Measurements from ENCODE around the gene FSHR. TPM values are rescaled to one million over a fixed set of nuclear protein-coding genes. Genes with fewer than 3 reads are reported as not detected.

The FSHR gene
- total and polyA plus RNA-seq, 2 experiments from 2014 or later = not detected

- Histone ChIP-seq H3K4me3 (no peak overlapping the region), H3K36me3 (ENCODE audit: insufficient read depth) (no peaks in the 10 kb centered on the region), H3K4me2 (no peak overlapping the region), H3K27me3 (ENCODE audit: insufficient read depth) (no peaks in the 10 kb centered on the region), H3F3A (replicated peaks; ENCODE audit: low read depth) (no peaks in the 10 kb centered on the region), H3K79me2 (replicated peaks; ENCODE audit: insufficient read depth) (no peaks in the 10 kb centered on the region), H3K4me1 (ENCODE audit: insufficient read depth) (no peaks in the 10 kb centered on the region), H2AFZ (no peak overlapping the region), H3K9me2 (ENCODE audit: insufficient read depth) (no peaks in the 10 kb centered on the region), H4K20me1 (replicated peaks; ENCODE audit: insufficient read depth) (no peaks in the 10 kb centered on the region), H3K27ac (ENCODE audit: low read depth) (no peak overlapping the region)
- H3K27me3 Mint-ChIP-seq (ENCODE audit: insufficient read depth, low read depth, poor library complexity) = no peaks in the 10 kb centered on the region
- no peak for ATAC-seq
- H3K36me3 Mint-ChIP-seq (ENCODE audit: low read depth) = no peaks in the 10 kb centered on the region
- DNase-seq (ENCODE audit: low spot score) = no peak
- no peaks in the 10 kb centered on the region for H3K9me3 Mint-ChIP-seq
- H3K4me3 Mint-ChIP-seq = no peak overlapping the region
- no peak for TF ChIP-seq ZNF114 (CRISPR knock-in tag; IDR thresholded peaks at IDR 0.05)
- no peak for TF ChIP-seq REST (IDR thresholded peaks at IDR 0.05; ENCODE audit: unreplicated experiment)
- no peak for TF ChIP-seq CREB1 (CRISPR knock-in tag; IDR thresholded peaks at IDR 0.05; ENCODE audit: low read depth)
- no peak for TF ChIP-seq EZH2phosphoT487 (IDR thresholded peaks at IDR 0.05; ENCODE audit: unreplicated experiment)
- no peak for TF ChIP-seq ZNF462 (CRISPR knock-in tag; IDR thresholded peaks at IDR 0.05)
- TF ChIP-seq NANOG (IDR thresholded peaks at IDR 0.05; ENCODE audit: borderline replicate concordance) = no peak
- no peak for TF ChIP-seq ZNF331 (CRISPR knock-in tag; IDR thresholded peaks at IDR 0.05; ENCODE audit: low read depth)
- TF ChIP-seq, protein P1, sequence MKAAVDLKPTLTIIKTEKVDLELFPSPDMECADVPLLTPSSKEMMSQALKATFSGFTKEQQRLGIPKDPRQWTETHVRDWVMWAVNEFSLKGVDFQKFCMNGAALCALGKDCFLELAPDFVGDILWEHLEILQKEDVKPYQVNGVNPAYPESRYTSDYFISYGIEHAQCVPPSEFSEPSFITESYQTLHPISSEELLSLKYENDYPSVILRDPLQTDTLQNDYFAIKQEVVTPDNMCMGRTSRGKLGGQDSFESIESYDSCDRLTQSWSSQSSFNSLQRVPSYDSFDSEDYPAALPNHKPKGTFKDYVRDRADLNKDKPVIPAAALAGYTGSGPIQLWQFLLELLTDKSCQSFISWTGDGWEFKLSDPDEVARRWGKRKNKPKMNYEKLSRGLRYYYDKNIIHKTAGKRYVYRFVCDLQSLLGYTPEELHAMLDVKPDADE (IDR thresholded peaks at IDR 0.05) = no peak
- no peak for TF ChIP-seq EZH2 (IDR thresholded peaks at IDR 0.05; ENCODE audit: low read depth, unreplicated experiment)
- no peak for TF ChIP-seq POLR2AphosphoS5 (IDR thresholded peaks at IDR 0.05; ENCODE audit: low read depth)
- TF ChIP-seq STAT1 (IDR thresholded peaks at IDR 0.05; ENCODE audit: unreplicated experiment) = no peak
- TF ChIP-seq, protein P2, sequence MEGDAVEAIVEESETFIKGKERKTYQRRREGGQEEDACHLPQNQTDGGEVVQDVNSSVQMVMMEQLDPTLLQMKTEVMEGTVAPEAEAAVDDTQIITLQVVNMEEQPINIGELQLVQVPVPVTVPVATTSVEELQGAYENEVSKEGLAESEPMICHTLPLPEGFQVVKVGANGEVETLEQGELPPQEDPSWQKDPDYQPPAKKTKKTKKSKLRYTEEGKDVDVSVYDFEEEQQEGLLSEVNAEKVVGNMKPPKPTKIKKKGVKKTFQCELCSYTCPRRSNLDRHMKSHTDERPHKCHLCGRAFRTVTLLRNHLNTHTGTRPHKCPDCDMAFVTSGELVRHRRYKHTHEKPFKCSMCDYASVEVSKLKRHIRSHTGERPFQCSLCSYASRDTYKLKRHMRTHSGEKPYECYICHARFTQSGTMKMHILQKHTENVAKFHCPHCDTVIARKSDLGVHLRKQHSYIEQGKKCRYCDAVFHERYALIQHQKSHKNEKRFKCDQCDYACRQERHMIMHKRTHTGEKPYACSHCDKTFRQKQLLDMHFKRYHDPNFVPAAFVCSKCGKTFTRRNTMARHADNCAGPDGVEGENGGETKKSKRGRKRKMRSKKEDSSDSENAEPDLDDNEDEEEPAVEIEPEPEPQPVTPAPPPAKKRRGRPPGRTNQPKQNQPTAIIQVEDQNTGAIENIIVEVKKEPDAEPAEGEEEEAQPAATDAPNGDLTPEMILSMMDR (conservative IDR thresholded peaks at IDR 0.05; ENCODE audit: low read depth in 2 of 2) = no peak
- TF ChIP-seq JUNB (IDR thresholded peaks at IDR 0.05; ENCODE audit: unreplicated experiment) = no peak
- no peak overlapping the region for H3K27ac Mint-ChIP-seq
- no peaks in the 10 kb centered on the region for H3K4me1 Mint-ChIP-seq
Measured at GRCh38 chr2:48954935-48955334, 199.4 kb downstream of the FSHR start.
